Fibroblast of lung (primary cell): ENCODE measurements around the gene GHRL. TPM values are rescaled to one million over a fixed set of nuclear protein-coding genes. Genes with fewer than 3 reads are reported as not detected.

Experiments
- DNase-seq, 2 donors: peaks; one replicate each; pipeline versions ENCODE4 v3.0.0 to v3.0.0-alpha.2; 2010; ENCODE audit warnings: low read depth in 2 of 2
- H2AFZ ChIP-seq: 2 replicates; pipeline ENCODE4 v1.5.1; 2012; ENCODE audit warnings: low read length, control low read depth, inconsistent platforms
- H3K27ac ChIP-seq: 2 replicates; pipeline ENCODE4 v1.5.1; 2011; ENCODE audit warnings: low read length, control low read depth; ENCODE audit not compliant: insufficient read depth
- H3K27me3 ChIP-seq: 2 replicates; pipeline ENCODE4 v1.5.1; 2011; ENCODE audit warnings: mild to moderate bottlenecking, low read length; ENCODE audit not compliant: control insufficient read depth, insufficient read depth
- H3K36me3 ChIP-seq: 2 replicates; pipeline ENCODE4 v1.5.1; 2011; ENCODE audit warnings: low read length; ENCODE audit not compliant: control insufficient read depth, insufficient read depth
- H3K4me1 ChIP-seq: 2 replicates; pipeline ENCODE4 v1.5.1; 2011; ENCODE audit warnings: low read length; ENCODE audit not compliant: control insufficient read depth, insufficient read depth; ENCODE audit errors: extremely low read depth
- H3K4me2 ChIP-seq: 2 replicates; pipeline ENCODE4 v1.5.1; 2011; ENCODE audit warnings: low read length, control low read depth; ENCODE audit not compliant: insufficient read depth; ENCODE audit errors: extremely low read depth
- H3K4me3 ChIP-seq, 4 experiments: fragments of 200-600 bp in 1 of 4; sonication (generic) in 1 of 4; replicated peaks in 1 of 4; 2 replicates each; pipeline ENCODE4 v1.5.1; 2011 to 2016; ENCODE audit warnings: low read length in 4 of 4, low read depth in 3 of 4, mild to moderate bottlenecking in 3 of 4, control low read depth in 2 of 4, inconsistent platforms in 1 of 4, mixed read lengths in 1 of 4; ENCODE audit not compliant: insufficient read depth in 1 of 4; ENCODE audit errors: control extremely low read depth in 1 of 4
- H3K79me2 ChIP-seq: 2 replicates; pipeline ENCODE4 v1.5.1; 2012; ENCODE audit warnings: mild to moderate bottlenecking, low read length, inconsistent platforms; ENCODE audit not compliant: control insufficient read depth, insufficient read depth
- H3K9ac ChIP-seq: 2 replicates; pipeline ENCODE4 v1.5.1; 2011; ENCODE audit warnings: mild to moderate bottlenecking, low read length, control low read depth; ENCODE audit not compliant: insufficient read depth
- H3K9me3 ChIP-seq: 2 replicates; pipeline ENCODE4 v1.5.1; 2012; ENCODE audit warnings: low read depth, low read length; ENCODE audit not compliant: control insufficient read depth, insufficient read depth
- H4K20me1 ChIP-seq: 2 replicates; pipeline ENCODE4 v1.5.1; 2011; ENCODE audit warnings: low read length; ENCODE audit not compliant: control insufficient read depth, insufficient read depth; ENCODE audit errors: extremely low read depth
- EZH2 ChIP-seq: IDR thresholded peaks from 2 replicates; pipeline ENCODE4 v1.5.1; 2012; ENCODE audit warnings: low read length, control low read depth, mild to moderate bottlenecking; ENCODE audit errors: missing control alignments
- polyA plus RNA-seq, 2 donors: library from polyadenylated mRNA; depleted of rRNA in 1 of 2; stranded (reverse) in 1 of 2; unstranded in 1 of 2; fragments of >200 nt; gene quantifications; 2 replicates each; pipeline ENCODE4 v1.2.1, GENCODE V29; 2011 to 2012; ENCODE audit warnings: missing spikeins in 1 of 2
- total RNA-seq: library from RNA; depleted of rRNA; stranded (reverse); fragments of >200 nt; gene quantifications from 2 replicates; pipeline ENCODE4 v1.2.1, GENCODE V29; 2014
- TF ChIP-seq, protein P1 (sequence below), 2 donors: IDR thresholded peaks in 1 of 2; conservative IDR thresholded peaks in 1 of 2; 1 replicate in 1 of 2; 2 replicates in 1 of 2; pipeline ENCODE4 v1.5.1; 2011 to 2012; ENCODE audit warnings: low read length in 2 of 2, control low read depth in 1 of 2, inconsistent platforms in 1 of 2, low read depth in 1 of 2, mild to moderate bottlenecking in 1 of 2

GHRL gene
- total and polyA plus RNA-seq, 2 donors (not counting 1 experiment from before 2014, with no cell fraction given): 0.10 TPM; not detected in 1

DNA sequence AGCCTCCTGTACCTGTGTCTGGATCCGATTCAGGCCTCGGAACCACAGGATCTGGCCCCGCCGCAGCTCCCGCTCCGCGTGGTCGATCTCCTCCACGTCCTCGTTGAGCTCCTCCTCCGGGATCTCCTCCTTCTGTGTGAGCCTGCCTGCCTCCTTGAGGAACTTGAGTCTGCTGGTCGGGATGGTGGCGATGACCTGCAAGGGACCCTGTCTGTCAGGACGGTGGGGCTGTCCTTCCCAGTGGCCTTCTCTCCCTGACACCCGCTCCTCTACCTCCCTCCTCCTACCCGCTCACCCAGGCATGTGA, 45.4 kb upstream of the GHRL start:
- H3K27ac ChIP-seq: no peak overlapping the region
- DNase-seq: no peak
- no peaks in the 10 kb centered on the region for H3K9me3 ChIP-seq
- TF ChIP-seq, protein P1, sequence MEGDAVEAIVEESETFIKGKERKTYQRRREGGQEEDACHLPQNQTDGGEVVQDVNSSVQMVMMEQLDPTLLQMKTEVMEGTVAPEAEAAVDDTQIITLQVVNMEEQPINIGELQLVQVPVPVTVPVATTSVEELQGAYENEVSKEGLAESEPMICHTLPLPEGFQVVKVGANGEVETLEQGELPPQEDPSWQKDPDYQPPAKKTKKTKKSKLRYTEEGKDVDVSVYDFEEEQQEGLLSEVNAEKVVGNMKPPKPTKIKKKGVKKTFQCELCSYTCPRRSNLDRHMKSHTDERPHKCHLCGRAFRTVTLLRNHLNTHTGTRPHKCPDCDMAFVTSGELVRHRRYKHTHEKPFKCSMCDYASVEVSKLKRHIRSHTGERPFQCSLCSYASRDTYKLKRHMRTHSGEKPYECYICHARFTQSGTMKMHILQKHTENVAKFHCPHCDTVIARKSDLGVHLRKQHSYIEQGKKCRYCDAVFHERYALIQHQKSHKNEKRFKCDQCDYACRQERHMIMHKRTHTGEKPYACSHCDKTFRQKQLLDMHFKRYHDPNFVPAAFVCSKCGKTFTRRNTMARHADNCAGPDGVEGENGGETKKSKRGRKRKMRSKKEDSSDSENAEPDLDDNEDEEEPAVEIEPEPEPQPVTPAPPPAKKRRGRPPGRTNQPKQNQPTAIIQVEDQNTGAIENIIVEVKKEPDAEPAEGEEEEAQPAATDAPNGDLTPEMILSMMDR (conservative IDR thresholded peaks at IDR 0.05 in 1 of 2, IDR thresholded peaks at IDR 0.05 in 1 of 2; ENCODE audit: low read depth in 1 of 2, low read length in 2 of 2): no peak
- no peak for TF ChIP-seq EZH2
- no peaks in the 10 kb centered on the region for H3K4me1 ChIP-seq
- H3K27me3 ChIP-seq: no peaks in the 10 kb centered on the region
- no peaks in the 10 kb centered on the region for H3K36me3 ChIP-seq
- no peaks in the 10 kb centered on the region for H4K20me1 ChIP-seq
- no peak overlapping the region for H2AFZ ChIP-seq
- H3K79me2 ChIP-seq: no peaks in the 10 kb centered on the region
- H3K4me2 ChIP-seq: no peak overlapping the region
- H3K4me3 ChIP-seq: no peak overlapping the region
- H3K9ac ChIP-seq: no peak overlapping the region

DNA sequence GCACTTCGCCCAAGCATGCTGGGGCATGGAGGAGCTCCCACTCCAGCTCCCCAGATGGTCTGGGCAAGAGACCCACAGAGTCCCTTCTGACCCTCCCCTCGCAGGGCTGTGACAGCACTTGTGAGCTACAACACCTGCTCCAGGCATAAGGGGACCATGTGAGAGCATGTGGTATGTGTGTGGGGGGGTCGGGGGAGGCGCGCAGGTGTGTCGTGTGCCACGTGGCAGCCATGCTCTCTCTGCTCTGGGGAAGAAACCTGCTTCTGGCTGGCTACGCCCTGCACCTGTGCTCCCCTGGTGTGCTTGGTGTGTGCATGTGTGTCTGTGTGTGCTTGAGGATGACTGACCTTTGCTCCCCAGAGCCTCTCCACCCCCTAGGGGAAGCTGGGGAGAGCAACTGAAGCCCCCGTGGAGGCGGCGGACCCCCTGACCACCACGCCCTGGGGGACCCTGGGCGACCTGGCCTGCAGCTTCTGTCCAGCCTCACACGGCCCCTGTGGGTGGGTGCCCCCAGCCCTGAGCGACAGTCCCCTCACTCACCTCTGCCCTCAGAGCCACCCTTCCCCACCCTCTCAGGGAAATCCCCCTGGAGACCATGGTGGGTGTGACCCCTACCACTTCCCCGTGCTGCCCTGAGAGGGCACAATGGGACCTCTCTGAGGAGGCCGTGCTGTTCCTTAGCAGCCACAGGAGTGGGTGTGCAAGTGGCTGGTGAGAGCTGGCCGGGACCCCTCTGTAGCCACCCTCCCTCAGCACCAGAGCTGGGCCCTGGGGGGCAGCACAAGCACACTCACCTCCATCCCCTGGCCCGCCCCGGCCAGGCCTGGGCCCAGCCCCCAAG, 44.8 kb upstream of the GHRL start:
- no peaks in the 10 kb centered on the region for H3K36me3 ChIP-seq
- H3K27ac ChIP-seq: no peak overlapping the region
- no peak overlapping the region for H2AFZ ChIP-seq
- peaks cover under 1% of the 10 kb centered on the region for H3K27me3 ChIP-seq
- H3K4me1 ChIP-seq: no peaks in the 10 kb centered on the region
- H3K4me2 ChIP-seq: no peak overlapping the region
- H3K4me3 ChIP-seq: no peak overlapping the region
- TF ChIP-seq EZH2: no peak
- TF ChIP-seq, protein P1 (conservative IDR thresholded peaks at IDR 0.05 in 1 of 2, IDR thresholded peaks at IDR 0.05 in 1 of 2; ENCODE audit: low read depth in 1 of 2, low read length in 2 of 2): no peak
- no peaks in the 10 kb centered on the region for H3K79me2 ChIP-seq
- H3K9me3 ChIP-seq: no peaks in the 10 kb centered on the region
- H4K20me1 ChIP-seq: no peaks in the 10 kb centered on the region
- no peak overlapping the region for H3K9ac ChIP-seq
- no peak for DNase-seq

DNA sequence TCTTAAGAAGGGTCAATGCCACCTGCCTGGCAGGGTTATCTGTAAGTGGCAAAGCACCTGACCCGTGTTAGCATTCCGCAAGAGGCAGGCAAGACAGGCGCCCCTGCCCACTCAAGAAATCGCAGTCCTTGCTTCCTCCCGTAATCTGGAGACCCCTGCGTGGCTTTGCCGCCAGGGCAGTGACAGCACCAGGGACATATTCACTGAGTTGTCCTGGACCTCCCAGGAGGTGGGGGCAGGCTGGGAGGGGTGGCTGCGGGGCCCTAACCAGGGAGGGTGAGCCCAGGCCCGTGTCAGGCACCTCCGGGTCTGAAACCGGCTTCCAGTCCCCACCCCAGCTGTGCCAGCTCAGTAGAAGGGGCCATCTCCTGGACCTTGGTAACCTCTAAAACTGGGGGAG, 44.0 kb upstream of the GHRL start:
- Histone ChIP-seq H3K9me3 (no peaks in the 10 kb centered on the region), H3K27ac (no peak overlapping the region), H3K4me3 (no peak overlapping the region), H3K36me3 (no peaks in the 10 kb centered on the region), H3K4me2 (no peak overlapping the region), H3K9ac (no peak overlapping the region), H3K27me3 (peaks cover 7% of the 10 kb centered on the region), H3K79me2 (no peaks in the 10 kb centered on the region), H3K4me1 (no peaks in the 10 kb centered on the region), H4K20me1 (no peaks in the 10 kb centered on the region), H2AFZ (no peak overlapping the region)
- no peak for DNase-seq
- no peak for TF ChIP-seq EZH2
- TF ChIP-seq, protein P1 (conservative IDR thresholded peaks at IDR 0.05 in 1 of 2, IDR thresholded peaks at IDR 0.05 in 1 of 2; ENCODE audit: low read depth in 1 of 2, low read length in 2 of 2): no peak
